GM15510 (cell line): Measurements from ENCODE around the gene SMYD1.

Experiments used
- POLR2A ChIP-seq: IDR thresholded peaks from 3 replicates; pipeline ENCODE4 v1.6.1; 2011; ENCODE audit warnings: borderline replicate concordance; ENCODE audit not compliant: insufficient read length; ENCODE audit errors: extremely low read depth

Gene SMYD1

GRCh38 chr2:88122141-88122884 lies 54.7 kb downstream of the SMYD1 start:
- no peak for TF ChIP-seq POLR2A

DNA sequence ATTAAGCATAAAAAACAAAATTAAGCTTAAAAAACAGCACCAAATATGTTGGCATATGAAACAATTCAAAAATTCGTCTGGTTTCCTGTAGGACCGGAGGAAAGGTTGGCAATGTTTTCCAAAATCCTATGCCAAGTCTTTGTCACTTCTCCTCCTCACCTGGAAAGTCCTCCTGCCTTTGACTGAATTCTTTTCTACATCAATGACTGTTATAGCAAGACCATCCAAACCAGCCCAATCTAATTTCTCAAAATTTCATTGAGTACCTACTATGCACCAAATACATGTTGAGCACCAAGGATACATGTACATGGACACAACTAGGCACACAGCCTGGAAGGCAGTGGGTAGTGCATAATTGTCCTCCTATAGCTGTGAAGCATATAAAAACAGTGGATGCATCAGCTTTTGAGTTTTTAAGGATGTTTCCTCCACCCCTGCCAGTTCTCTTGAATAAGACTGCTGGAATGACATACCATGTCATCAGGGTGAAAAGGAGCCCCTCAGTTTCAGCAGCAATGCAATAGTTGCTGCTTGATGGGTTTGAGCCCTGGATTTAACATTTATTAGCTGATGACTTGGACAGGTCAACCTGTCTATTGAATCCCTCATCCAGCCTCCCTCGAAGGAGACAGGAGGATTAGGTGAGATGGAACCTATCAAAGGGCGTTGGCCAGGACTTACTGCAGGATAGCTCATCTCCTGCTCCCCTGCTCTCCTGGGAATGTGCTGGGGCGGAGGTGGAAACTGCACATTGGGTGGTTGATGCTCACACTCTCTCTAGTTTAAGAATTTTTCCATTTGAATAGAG lies 55.7 kb downstream of the SMYD1 start:
- no peak for TF ChIP-seq POLR2A

DNA sequence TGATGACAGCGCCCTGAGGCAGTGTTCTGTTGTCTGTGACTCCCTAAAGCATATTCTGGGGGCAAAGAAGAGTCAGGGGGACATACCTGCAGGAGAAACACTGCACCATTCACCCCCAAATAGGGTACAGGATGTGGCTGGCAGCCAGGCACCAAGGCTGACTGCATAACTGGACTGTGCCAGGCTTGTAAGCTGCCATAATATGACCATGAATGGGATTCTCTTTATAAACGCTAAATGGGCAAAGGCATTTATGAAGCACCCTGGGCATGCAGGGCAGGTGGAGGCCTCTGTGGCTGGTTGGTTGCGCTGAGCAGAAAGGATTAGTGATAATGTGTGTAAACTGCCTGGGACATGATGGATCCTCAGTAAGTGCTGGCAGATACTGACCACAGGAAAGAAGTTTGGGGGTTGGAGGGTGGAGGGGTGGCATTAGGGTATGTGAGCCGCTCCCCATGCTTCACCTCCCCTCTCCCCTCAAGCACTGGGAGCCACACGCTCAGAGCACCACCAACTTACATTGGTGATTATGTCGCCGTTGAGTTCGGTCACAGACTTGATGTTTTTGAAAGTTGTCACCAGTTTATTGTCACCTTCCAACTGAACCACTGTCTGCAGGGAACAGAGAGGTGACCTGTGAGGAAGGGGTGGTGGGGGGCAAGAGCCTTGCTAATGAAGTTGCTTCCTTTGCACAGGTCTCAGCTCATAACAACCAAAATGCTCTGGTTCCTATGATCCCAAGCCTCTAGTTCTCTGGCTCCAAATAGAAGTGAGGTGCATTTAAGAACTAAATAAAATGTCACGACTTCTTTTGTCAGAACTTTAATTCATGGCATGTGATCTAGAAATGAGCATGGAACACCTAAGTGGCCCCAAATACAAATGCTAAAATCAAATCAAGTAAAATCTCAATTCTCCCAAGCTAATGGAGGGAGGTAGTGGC lies 56.6 kb downstream of the SMYD1 start:
- no peak for TF ChIP-seq POLR2A

DNA sequence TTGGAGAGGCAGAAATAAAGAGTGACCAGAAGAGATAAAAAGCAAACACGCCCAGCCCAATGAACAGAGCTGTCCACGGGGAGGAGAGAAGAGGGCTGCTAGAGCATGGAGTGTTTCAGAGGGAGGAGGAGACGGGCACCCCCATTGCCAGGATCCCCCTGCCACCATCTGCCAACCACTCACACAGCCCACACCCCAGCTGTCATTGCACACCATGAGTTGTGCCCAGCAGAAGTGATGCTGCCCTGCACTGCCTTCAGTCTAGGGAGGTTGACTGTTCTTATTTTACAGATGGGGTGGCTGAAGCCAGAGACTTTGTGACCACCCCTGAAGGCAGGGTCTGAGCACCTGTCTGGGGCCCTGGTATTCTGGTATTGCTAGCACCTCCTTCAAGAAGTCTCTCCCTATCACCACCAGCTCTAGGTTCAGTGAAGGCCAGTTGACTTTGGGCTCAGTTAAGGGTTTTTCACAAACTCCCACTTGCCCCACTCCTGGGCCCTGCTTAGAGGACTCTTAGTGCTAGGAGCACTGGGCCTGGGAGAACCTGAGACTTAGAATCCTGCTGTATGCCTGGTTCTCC lies 57.8 kb downstream of the SMYD1 start:
- TF ChIP-seq POLR2A = no peak

GRCh38 chr2:88125924-88126771 lies 58.5 kb downstream of the SMYD1 start:
- no peak for TF ChIP-seq POLR2A

GRCh38 chr2:88126772-88127637 lies 59.4 kb downstream of the SMYD1 start:
- TF ChIP-seq POLR2A = no peak

DNA sequence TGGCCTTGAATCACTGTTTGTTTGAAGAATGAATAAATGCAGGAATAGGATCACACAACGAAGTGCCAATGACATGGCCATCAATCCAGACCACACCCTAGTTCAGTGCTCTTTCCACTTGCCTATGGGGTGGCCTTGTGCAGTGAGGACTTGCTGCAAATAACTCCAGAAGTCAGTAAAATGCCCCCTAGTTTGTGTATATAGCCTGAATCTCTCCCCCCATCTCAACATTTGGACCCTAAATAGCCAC lies 59.9 kb downstream of the SMYD1 start:
- TF ChIP-seq POLR2A = no peak

GRCh38 chr2:88127888-88128653 lies 60.4 kb downstream of the SMYD1 start, which contains the start of gene FABP1:
Gene FABP1, minus strand, starts transcription at chr2:88128062. Its CDS starts 45 bp downstream, at chr2:88128017.
- no peak for TF ChIP-seq POLR2A

DNA sequence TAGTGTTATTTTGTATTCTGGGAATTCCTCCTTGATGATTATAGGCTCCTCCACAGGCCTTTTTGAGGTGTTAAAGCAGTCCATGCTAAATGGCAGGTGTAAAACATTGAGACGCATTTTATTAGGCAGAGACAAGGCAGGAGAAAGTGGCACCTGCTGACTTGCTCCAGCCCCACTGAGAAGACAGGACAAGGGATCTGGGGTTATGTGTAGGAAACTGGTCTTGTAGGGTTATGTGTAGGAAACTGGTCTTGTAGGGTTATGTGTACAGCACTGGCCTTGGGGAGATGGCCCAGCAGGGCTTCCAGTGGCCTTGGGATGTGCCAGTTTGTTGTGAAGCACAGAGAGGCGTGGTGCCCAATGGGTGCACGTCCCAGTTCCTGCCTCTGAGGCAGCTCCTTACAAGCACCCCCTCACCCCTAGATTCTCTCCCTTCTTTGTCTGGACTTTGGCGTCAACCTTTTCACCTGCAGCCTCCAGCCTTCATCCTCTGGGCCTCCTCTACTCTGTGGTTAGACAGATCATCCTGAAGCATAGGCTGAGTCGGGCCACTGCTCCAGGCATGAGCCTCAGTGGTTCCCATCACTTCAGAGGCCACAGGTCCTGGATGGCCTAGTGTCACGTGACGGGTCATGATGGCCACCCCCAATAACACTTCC lies 61.2 kb downstream of the SMYD1 start:
- TF ChIP-seq POLR2A = no peak

DNA sequence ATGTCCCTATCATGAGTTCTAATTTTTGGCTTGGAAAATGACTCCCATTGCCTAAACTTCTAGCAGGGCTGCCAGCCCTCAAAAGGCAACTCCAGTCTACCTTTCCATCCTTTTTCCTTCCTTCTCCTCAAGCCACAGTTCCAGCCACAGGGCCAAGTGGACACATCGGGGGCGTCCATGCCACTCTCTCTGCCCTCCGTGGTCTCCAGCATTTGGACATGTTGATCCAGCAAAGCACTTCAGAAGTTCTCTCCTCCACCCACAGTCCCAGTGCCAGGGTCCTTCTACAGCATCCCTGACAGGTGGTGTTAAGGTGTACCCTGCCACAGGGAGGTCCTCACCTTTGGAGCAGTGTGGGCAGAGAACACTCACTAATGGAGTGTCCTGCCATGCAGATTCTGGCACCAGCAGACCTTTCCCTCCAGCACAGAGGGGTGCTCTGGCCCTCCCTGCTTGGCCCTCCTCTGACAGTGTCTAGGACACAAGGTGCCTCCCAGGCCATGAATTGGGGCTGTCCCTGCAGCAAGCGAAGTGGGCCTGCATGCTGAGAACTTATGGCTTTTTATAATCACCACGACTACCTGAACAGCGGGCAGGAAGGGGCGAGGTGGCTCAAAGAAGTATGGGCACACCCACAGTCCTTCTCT lies 61.8 kb downstream of the SMYD1 start:
- TF ChIP-seq POLR2A = no peak
